ENCODE results near the gene EPHB2. TPM values are rescaled to one million over a fixed set of nuclear protein-coding genes. Genes with fewer than 3 reads are reported as not detected.

Gene EPHB2
- total RNA-seq, 1 donor from 2014 or later, result 6.0 TPM

DNA sequence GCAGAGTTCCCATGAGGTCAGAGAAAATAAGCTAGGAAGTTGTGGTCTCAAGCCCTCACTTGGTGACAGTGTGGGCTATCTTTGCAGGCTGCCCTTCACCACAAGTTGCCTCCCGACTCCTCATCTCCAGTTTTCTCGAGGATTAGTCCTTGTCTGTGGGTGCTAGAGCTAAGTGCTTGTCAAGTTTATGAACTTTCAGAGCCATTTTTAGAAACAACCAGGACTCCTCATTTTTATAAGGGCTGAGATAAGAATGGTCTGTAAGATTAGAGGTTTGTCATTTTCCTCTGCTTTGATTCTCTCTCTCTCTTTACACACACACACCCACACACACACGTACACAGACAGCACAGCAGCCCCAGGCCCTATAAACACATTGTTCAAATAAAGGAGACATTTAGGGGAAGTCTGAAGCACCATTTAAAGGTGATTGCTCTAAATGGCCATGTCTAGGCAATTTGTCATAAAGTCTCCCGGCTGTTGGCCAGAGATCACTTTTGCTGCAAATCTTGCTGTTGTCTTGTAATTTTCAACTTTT lies 134.8 kb downstream of the EPHB2 start:
- intact Hi-C loops (cut with DNase I), result no loop called here
- Histone ChIP-seq H3K36me3 (no peaks in the 10 kb centered on the region), H3K9me3 (no peaks in the 10 kb centered on the region), H3K4me3 (no peak overlapping the region), H3K27ac (no peak overlapping the region), H3K27me3 (no peaks in the 10 kb centered on the region), H3K4me1 (no peaks in the 10 kb centered on the region)
- ATAC-seq (no peak), DNase-seq (no peak)
- TF ChIP-seq, protein P1, sequence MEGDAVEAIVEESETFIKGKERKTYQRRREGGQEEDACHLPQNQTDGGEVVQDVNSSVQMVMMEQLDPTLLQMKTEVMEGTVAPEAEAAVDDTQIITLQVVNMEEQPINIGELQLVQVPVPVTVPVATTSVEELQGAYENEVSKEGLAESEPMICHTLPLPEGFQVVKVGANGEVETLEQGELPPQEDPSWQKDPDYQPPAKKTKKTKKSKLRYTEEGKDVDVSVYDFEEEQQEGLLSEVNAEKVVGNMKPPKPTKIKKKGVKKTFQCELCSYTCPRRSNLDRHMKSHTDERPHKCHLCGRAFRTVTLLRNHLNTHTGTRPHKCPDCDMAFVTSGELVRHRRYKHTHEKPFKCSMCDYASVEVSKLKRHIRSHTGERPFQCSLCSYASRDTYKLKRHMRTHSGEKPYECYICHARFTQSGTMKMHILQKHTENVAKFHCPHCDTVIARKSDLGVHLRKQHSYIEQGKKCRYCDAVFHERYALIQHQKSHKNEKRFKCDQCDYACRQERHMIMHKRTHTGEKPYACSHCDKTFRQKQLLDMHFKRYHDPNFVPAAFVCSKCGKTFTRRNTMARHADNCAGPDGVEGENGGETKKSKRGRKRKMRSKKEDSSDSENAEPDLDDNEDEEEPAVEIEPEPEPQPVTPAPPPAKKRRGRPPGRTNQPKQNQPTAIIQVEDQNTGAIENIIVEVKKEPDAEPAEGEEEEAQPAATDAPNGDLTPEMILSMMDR (IDR thresholded peaks at IDR 0.05), result no peak

DNA sequence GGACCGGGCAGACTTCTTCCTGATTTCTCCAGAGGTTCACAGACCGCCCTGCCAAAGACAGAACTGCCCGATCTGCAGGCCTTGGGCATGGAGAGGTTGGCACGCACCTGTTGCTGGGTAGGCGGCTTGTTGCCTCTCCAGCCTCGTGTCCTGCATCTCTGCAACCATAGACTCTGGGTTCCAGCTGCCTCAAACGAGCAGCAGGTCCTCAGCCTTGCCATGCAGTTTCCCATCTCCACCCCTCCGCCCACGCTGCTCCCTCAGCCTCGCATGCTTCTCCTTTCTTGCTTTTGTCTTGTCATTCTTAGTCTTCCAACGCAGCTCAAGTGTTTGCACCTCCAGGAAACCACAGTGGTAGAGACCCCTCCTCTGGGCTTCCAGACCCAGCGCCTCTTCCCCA lies 135.8 kb downstream of the EPHB2 start:
- DNase-seq (peak; percentile 87), ATAC-seq (peak; percentile 82)
- no peaks in the 10 kb centered on the region for H3K4me1 ChIP-seq
- no peaks in the 10 kb centered on the region for H3K27me3 ChIP-seq
- H3K4me3 ChIP-seq, result no peak overlapping the region
- TF ChIP-seq, protein P1 (IDR thresholded peaks at IDR 0.05), result no peak
- H3K9me3 ChIP-seq, result no peaks in the 10 kb centered on the region
- H3K36me3 ChIP-seq, result no peaks in the 10 kb centered on the region
- H3K27ac ChIP-seq, result no peak overlapping the region
- intact Hi-C loops (cut with DNase I), result no loop called here

DNA sequence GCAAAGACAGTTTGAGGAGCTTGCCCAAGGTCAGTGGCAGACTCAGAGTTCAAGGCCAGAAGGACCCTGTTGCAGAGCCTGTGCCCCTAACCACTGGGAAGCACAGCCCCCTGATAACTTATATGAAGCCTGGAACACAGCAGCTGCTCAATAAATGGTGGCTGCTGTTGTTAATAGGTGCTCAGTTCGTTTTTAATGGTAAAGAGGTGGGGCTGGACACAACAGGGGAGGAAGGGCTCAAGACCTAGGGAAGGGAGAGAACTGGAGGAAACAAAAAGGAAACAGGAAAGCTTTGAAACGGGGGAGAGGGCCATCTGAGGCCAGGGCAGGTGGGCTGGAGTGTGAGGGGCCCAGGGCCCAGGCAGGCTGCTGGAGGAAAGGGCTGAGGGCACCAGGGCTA lies 136.6 kb downstream of the EPHB2 start:
- H3K9me3 ChIP-seq, result no peaks in the 10 kb centered on the region
- H3K4me1 ChIP-seq, result no peaks in the 10 kb centered on the region
- no peak overlapping the region for H3K27ac ChIP-seq
- H3K36me3 ChIP-seq, result no peaks in the 10 kb centered on the region
- DNase-seq (no peak), ATAC-seq (no peak)
- intact Hi-C loops (cut with DNase I), result no loop called here
- TF ChIP-seq, protein P1 (IDR thresholded peaks at IDR 0.05), result no peak
- no peaks in the 10 kb centered on the region for H3K27me3 ChIP-seq
- H3K4me3 ChIP-seq, result no peak overlapping the region

- Histone ChIP-seq H3K27me3 (no peaks in the 10 kb centered on the region), H3K4me3 (no peak overlapping the region), H3K9me3 (no peaks in the 10 kb centered on the region), H3K36me3 (no peaks in the 10 kb centered on the region), H3K4me1 (no peaks in the 10 kb centered on the region), H3K27ac (no peak overlapping the region)
- intact Hi-C loops (cut with DNase I), result no loop called here
- ATAC-seq, result no peak
- TF ChIP-seq, protein P1 (IDR thresholded peaks at IDR 0.05), result no peak
- DNase-seq, result no peak
Measured at GRCh38 chr1:22847709-22848108, 137.1 kb downstream of the EPHB2 start.

- Histone ChIP-seq H3K9me3 (no peaks in the 10 kb centered on the region), H3K4me3 (no peak overlapping the region), H3K36me3 (no peaks in the 10 kb centered on the region), H3K4me1 (no peaks in the 10 kb centered on the region), H3K27ac (no peak overlapping the region), H3K27me3 (no peaks in the 10 kb centered on the region)
- ATAC-seq, result no peak
- intact Hi-C loops (cut with DNase I), result no loop called here
- DNase-seq, result no peak
- TF ChIP-seq, protein P1 (IDR thresholded peaks at IDR 0.05), result no peak
Measured at GRCh38 chr1:22848405-22848804, 137.8 kb downstream of the EPHB2 start.

DNA sequence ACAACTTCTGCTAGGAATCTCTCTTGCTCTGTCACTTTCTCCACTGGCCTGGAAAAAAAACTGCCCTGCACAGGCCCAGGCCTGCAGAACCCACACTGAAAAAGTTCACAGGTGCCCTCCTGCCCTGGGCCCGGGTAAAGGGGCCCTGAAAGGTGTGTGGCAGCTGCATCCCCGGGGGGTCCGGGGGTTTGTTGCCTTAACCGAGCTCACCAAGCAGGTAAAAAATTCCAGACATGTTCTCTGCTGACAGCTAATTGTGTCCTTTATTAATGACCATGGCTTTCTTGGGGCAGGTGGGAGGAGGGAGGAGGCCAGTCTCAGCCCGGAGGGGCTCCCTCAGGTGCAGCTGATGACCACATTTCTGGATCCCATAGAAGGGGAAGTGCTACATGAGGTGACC lies 139.1 kb downstream of the EPHB2 start:
- no peaks in the 10 kb centered on the region for H3K36me3 ChIP-seq
- no peaks in the 10 kb centered on the region for H3K4me1 ChIP-seq
- ATAC-seq, result no peak
- H3K4me3 ChIP-seq, result no peak overlapping the region
- H3K27me3 ChIP-seq, result no peaks in the 10 kb centered on the region
- no peak overlapping the region for H3K27ac ChIP-seq
- TF ChIP-seq, protein P1 (IDR thresholded peaks at IDR 0.05), result no peak
- intact Hi-C loops (cut with DNase I), result no loop called here
- no peaks in the 10 kb centered on the region for H3K9me3 ChIP-seq
- no peak for DNase-seq

All from upper lobe of right lung (tissue), 1 donor.